Thyroid gland (tissue), 4 donors: ENCODE data around the gene LIPI. TPM values are rescaled to one million over a fixed set of nuclear protein-coding genes. Genes with fewer than 3 reads are reported as not detected.
A peak's percentile ranks its signal among the peaks of the same experiment; 100 is the strongest.

Experiments used
- DNase-seq, 2 donors: peaks; one replicate each; pipeline ENCODE4 v3.0.0-alpha.2; 2019
- H3K27ac ChIP-seq, 3 donors: fragments of 200-600 bp; sonication (generic); 1 replicate in 2 of 3; 2 replicates in 1 of 3; pipeline ENCODE4 v1.5.1; 2016 to 2019; ENCODE audit warnings: mild to moderate bottlenecking in 1 of 3, moderate library complexity in 1 of 3
- H3K27me3 ChIP-seq: fragments of 200-600 bp; sonication (generic); one replicate; pipeline ENCODE4 v1.5.1; 2019
- H3K36me3 ChIP-seq, 2 donors: fragments of 200-600 bp; sonication (generic); one replicate each; pipeline ENCODE4 v1.5.1; 2016 to 2019
- H3K4me1 ChIP-seq, 2 donors: fragments of 200-600 bp; sonication (generic); one replicate each; pipeline ENCODE4 v1.5.1; 2017 to 2019
- H3K4me3 ChIP-seq, 3 donors: fragments of 200-600 bp; sonication (generic); replicated peaks in 1 of 3; 1 replicate in 2 of 3; 2 replicates in 1 of 3; pipeline ENCODE4 v1.5.1; 2016; ENCODE audit warnings: mild to moderate bottlenecking in 1 of 3
- H3K9me3 ChIP-seq: fragments of 200-600 bp; sonication (generic); one replicate; pipeline ENCODE4 v1.5.1; 2017
- POLR2A ChIP-seq, 2 donors: fragments of 450-650 bp; IDR thresholded peaks; one replicate each; pipeline ENCODE4 v1.6.1; 2017; ENCODE audit warnings: antibody characterized with exemption in 2 of 2, mild to moderate bottlenecking in 2 of 2, moderate library complexity in 1 of 2
- WGBS, 2 donors: methylation state at CpG; one replicate each; pipeline ENCODE4 v1.1.5; 2017; 5-methylcytosine and 5-hydroxymethylcytosine counted together
- intact Hi-C: fragments of 100-400 bp; cut with DNase I; formaldehyde crosslinking; loops from one replicate; pipeline ENCODE4 v1.15.1; 2023
- total RNA-seq, 4 donors: library from RNA; depleted of rRNA; stranded (reverse); fragments of >200 nt; gene quantifications; one replicate each; pipeline ENCODE4 v1.2.3, GENCODE V29; 2016
- TF ChIP-seq, protein P1 (sequence below), 6 experiments: fragments of 200-600 bp in 3 of 6; fragments of 450-650 bp in 3 of 6; sonication (generic) in 3 of 6; IDR thresholded peaks; one replicate each; pipeline ENCODE4 v1.5.1; 2016 to 2019; ENCODE audit warnings: antibody characterized with exemption in 6 of 6, mild to moderate bottlenecking in 2 of 6, inconsistent platforms in 1 of 6, moderate library complexity in 1 of 6

LIPI gene
- total RNA-seq = 1 to 10 TPM in 3 of 4 donors, not detected in 1; 1.9 to 7.9 (median 5.9) TPM

DNA sequence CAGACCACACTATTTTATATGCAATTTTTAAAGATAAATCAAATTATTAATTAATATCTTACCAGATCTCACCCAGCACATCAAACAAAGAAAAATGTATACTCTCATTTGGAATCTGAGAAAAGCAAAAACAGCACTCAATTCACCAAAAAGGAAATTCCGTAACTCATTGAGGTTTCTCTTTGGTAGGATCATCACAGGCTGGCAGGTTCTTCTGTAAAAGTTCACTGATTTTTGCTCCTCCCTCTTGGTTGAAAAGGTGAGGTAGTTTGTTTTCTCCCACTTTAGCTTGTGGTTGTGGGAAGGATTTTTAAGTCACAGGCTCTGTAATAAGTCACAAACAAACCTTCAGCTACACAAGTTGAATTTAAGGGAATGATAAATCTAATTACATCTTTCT is at the start of gene LIPI:
LIPI (minus strand) TSS at position 218 of the 400 bp plus-strand sequence; CDS start at position 108, 110 bp downstream.
- Histone ChIP-seq H3K4me3 (no peak within 1 kb of the TSS), H3K27me3 (no peaks in the 10 kb centered on the region), H3K4me1 (peaks cover 3 to 6% of the 10 kb centered on the region in 2 donors), H3K27ac (peak within 1 kb of the TSS in 1 of 3 donors; percentile 40), H3K36me3 (no peaks in the 10 kb centered on the region), H3K9me3 (no peaks in the 10 kb centered on the region)
- 46 to 60% methylated on average over 1 of the region's 1 CpG for WGBS, 2 donors
- no peak for DNase-seq
- TF ChIP-seq POLR2A (IDR thresholded peaks at IDR 0.05) = peak in 1 of 2 donors; percentile 6
- TF ChIP-seq, protein P1, sequence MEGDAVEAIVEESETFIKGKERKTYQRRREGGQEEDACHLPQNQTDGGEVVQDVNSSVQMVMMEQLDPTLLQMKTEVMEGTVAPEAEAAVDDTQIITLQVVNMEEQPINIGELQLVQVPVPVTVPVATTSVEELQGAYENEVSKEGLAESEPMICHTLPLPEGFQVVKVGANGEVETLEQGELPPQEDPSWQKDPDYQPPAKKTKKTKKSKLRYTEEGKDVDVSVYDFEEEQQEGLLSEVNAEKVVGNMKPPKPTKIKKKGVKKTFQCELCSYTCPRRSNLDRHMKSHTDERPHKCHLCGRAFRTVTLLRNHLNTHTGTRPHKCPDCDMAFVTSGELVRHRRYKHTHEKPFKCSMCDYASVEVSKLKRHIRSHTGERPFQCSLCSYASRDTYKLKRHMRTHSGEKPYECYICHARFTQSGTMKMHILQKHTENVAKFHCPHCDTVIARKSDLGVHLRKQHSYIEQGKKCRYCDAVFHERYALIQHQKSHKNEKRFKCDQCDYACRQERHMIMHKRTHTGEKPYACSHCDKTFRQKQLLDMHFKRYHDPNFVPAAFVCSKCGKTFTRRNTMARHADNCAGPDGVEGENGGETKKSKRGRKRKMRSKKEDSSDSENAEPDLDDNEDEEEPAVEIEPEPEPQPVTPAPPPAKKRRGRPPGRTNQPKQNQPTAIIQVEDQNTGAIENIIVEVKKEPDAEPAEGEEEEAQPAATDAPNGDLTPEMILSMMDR (IDR thresholded peaks at IDR 0.05) = no peak
- intact Hi-C loops = no loop called here

GRCh38 chr21:14260174-14260764 is 49.5 kb upstream of the LIPI start:
- H3K36me3 ChIP-seq = no peaks in the 10 kb centered on the region
- no peak overlapping the region for H3K27ac ChIP-seq
- intact Hi-C loops = no loop called here
- H3K27me3 ChIP-seq = no peaks in the 10 kb centered on the region
- no peak overlapping the region for H3K4me3 ChIP-seq
- no peaks in the 10 kb centered on the region for H3K9me3 ChIP-seq
- H3K4me1 ChIP-seq = no peaks in the 10 kb centered on the region
- WGBS, 2 donors = 21 to 28% methylated on average over 1 of the region's 1 CpG
- DNase-seq = no peak
- TF ChIP-seq, protein P1 (IDR thresholded peaks at IDR 0.05) = no peak
- no peak for TF ChIP-seq POLR2A (IDR thresholded peaks at IDR 0.05)

DNA sequence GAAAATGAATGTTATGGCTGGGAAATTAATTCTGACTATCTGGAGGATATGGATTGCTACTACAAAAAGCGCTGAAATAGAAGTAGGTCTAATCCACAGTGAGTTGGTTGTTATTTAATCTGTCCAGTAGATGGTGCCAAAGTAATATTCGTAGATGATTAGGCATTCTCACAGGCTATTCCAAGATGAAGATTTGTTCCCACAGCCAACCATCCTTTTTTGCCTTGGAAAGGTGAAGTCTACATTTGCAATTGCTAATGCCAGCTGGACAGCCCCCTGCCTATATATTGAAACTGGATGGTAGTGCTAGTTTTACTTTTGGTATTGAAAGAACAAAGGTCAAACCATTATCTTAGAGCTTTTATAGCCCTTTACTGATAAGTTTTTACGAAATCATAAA is 49.0 kb upstream of the LIPI start:
- intact Hi-C loops = no loop called here
- no peak overlapping the region for H3K4me3 ChIP-seq
- no peaks in the 10 kb centered on the region for H3K9me3 ChIP-seq
- TF ChIP-seq, protein P1 (IDR thresholded peaks at IDR 0.05) = peak; percentile 15 to 73 (median 53)
- no peak for TF ChIP-seq POLR2A (IDR thresholded peaks at IDR 0.05)
- H3K27me3 ChIP-seq = no peaks in the 10 kb centered on the region
- no peak overlapping the region for H3K27ac ChIP-seq
- no peaks in the 10 kb centered on the region for H3K36me3 ChIP-seq
- DNase-seq = no peak
- 39 to 40% methylated on average over 3 of the region's 3 CpGs for WGBS, 2 donors
- H3K4me1 ChIP-seq = no peaks in the 10 kb centered on the region

DNA sequence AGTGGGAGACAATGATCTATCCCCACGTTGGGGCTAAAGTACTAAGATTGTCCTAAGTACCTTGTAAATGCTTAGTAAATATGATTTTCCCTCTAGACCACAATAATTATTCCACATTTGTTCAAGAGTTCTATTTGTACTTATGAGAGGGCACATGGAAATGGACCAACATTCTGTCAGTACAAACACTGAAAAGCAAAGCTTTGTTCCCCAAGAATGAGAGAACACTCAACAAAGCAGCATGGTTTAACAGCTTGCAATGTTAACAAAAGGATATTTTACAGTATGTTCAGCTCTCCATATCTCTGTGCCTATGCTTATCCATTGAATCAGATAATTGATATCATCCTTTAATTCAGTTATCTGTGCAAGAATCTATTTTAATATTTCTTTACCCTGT is 40.6 kb upstream of the LIPI start:
- no peak for TF ChIP-seq POLR2A (IDR thresholded peaks at IDR 0.05)
- TF ChIP-seq, protein P1 (IDR thresholded peaks at IDR 0.05) = no peak
- Histone ChIP-seq H3K36me3 (no peaks in the 10 kb centered on the region), H3K4me1 (no peaks in the 10 kb centered on the region), H3K27me3 (no peaks in the 10 kb centered on the region), H3K9me3 (no peaks in the 10 kb centered on the region), H3K27ac (no peak overlapping the region), H3K4me3 (no peak overlapping the region)
- no peak for DNase-seq
- intact Hi-C loops = no loop called here
- 38 to 50% methylated on average over 1 of the region's 1 CpG for WGBS, 2 donors

DNA sequence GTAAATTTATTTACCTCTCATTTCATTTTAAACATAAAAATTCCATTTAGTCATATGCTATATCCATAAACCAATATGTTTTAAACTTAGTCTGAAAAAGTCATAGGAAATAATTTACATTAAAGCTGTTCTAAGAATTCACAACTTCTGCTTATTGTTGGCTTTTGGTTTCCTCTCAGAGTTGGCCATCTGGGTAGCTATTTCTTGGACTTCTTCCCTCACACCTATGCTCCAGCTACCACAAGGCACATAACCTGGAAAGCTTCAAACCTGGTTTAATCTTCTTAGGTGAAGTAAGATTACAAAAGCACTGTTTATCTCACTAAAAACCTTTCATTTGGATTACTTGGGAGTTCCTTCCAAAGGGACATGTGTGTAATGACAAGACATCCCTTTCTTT is 35.0 kb upstream of the LIPI start:
- TF ChIP-seq, protein P1 (IDR thresholded peaks at IDR 0.05) = no peak
- no peak for TF ChIP-seq POLR2A (IDR thresholded peaks at IDR 0.05)
- intact Hi-C loops = no loop called here
- H3K27me3 ChIP-seq = no peaks in the 10 kb centered on the region
- H3K27ac ChIP-seq = no peak overlapping the region
- no peaks in the 10 kb centered on the region for H3K4me1 ChIP-seq
- H3K9me3 ChIP-seq = no peaks in the 10 kb centered on the region
- DNase-seq = no peak
- H3K4me3 ChIP-seq = no peak overlapping the region
- no peaks in the 10 kb centered on the region for H3K36me3 ChIP-seq
